Measurements from ENCODE around the gene CIAO3.
"Not testable (repeated sequence)": the region's sequence is repeated elsewhere in the genome, so short reads cannot be mapped to it uniquely, and the experiment has no call there.

CIAO3 gene

DNA sequence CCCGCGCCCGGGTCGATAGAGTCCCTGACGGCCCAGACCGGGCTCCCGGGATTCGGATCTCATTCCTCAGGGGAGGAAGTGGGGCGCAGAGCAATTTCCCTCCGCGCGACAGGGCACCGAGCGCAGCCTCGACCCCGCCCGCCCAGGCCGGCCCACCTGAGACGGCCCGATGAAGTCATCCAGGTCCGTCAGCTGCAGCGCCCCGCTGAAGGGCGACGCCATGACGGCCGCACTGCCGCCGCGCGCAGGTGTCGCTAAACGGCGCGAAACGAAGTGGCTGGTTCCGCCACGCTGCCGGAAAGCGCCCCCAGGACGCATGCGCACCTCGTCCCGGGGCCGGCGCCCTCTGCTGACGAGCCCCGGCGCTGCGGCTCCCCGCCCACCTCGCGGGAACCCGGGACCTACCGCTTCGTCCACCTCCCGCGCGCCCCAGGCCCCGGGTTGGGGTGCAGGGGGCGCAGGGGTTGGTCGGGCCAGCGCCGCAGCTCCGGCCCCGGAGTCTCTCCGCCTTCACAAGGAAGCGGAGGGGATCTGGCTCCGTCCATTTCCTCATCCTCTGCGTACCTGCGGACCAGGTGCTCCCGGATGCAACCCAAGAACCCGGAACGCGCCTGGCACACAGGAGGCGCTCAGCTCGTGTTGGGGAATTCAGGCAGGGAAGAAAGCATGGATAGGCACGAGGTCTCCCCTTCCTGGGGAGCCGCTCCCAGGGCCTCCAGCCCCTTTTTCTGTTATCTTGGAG is at the start of gene CIAO3:
Gene CIAO3 (minus strand): TSS at position 234 of the 742 bp plus-strand sequence. CDS start 12 bp downstream, at position 222.
- DNase-seq, result peak; percentile 93

DNA sequence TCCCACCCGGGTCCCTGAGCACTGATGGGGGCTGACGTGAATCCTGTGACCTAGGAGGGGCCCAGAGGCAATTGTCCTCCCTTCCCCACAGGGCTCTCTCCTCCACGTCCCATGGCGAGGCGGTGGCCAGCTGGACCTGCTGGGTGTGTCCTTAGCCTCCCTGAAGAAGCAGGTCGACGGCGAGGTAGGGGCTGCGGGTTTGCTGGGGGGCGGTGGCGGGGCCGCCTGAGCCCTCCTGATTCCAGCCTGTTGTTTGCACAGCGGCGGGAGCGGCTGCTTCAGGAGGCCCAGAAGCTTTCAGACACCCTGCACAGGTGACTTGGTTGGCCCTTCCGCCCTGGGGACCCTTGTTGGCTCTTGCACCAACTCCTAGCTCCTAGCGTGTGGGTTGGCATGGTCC is 49.3 kb upstream of the CIAO3 start:
- no peak for DNase-seq

DNA sequence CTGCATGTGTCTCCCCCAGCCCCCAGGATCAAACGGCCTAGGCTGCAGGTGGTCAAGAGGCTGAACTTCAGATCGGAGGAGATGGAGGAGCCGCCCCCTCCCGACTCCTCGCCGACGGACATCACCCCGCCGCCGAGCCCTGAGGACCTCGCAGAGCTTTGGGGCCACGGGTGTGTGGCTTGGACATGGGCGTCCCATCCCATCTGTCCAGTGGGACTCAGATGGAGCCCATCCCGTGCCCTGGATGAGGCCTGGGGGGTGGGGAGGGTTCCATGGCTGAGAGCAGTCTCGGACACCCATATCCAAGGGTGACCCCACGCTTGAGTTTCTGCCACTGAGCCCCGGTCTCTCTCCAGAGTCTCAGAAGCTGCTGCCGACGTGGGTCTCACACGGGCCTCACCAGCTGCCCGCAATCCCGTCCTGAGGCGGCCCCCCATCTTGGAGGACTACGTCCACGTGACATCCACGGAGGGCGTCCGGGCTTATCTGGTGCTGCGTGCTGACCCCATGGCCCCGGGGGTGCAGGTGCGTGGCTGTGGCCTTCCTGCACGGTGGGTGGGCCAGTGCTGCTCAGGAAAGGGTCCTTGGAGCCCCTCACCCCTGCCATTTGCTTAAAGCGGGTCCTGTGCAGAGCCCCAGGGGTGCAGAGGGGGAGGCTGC is 48.5 kb upstream of the CIAO3 start:
- no peak for DNase-seq

DNA sequence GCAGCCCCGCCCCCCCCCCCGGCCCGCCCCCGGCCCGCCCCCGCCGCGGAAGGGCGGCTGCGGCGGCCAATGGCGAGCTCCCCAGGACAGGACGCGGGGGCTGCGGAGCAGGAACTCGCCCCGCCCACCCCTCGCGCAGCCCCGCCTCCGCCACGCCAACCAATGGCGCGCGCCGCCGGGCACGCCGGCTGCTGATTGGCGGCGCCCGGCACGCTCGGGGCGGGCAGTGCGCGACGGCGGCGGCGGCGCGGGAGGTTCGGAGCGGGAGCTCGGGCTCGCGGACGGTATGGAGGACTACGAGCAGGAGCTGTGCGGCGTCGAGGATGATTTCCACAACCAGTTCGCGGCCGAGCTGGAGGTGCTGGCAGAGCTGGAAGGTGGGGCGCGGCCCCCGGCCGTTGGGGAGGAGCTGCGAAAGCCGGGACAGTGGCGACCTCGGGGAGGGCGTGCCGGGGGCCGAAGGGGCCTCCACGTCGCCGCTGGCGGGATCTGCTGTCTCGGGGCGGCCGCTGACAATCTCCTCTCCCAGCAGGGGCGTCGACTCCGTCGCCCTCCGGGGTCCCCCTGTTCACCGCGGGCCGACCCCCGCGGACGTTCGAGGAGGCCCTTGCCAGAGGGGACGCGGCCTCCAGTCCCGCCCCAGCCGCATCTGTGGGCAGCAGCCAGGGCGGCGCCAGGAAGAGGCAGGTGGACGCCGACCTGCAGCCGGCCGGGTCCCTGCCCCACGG is 47.8 kb upstream of the CIAO3 start, which contains the start of gene CHTF18:
Gene CHTF18 (plus strand): TSS at position 222 of the 728 bp plus-strand sequence. CDS start 65 bp downstream, at position 287.
- peak; percentile 96 for DNase-seq

DNA sequence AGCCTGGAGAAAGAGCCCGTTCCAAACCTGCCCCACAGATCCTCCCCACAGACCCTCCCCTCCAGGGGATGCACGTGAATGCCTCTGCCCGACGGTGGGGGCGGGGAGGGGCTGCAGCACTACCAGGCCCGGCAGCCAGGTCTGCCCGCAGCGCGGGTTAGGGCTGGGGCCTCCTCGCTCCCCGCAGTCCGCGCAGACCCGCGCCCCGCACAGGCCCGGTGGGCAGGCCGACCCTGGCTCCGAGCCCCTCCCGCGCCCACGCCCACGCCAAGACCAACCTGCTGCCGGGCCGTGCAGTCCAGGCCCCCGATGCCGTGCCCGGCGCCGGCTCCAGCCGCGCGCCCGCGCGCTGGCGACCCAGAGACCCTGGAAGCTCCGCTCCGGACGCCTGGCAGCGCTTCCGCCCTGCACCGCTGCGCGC is 47.2 kb upstream of the CIAO3 start, which contains the start of gene RPUSD1:
Gene RPUSD1 (minus strand): TSS at position 404 of the 421 bp plus-strand sequence. CDS start 644 bp downstream, outside the sequence.
- DNase-seq, result no peak

DNA sequence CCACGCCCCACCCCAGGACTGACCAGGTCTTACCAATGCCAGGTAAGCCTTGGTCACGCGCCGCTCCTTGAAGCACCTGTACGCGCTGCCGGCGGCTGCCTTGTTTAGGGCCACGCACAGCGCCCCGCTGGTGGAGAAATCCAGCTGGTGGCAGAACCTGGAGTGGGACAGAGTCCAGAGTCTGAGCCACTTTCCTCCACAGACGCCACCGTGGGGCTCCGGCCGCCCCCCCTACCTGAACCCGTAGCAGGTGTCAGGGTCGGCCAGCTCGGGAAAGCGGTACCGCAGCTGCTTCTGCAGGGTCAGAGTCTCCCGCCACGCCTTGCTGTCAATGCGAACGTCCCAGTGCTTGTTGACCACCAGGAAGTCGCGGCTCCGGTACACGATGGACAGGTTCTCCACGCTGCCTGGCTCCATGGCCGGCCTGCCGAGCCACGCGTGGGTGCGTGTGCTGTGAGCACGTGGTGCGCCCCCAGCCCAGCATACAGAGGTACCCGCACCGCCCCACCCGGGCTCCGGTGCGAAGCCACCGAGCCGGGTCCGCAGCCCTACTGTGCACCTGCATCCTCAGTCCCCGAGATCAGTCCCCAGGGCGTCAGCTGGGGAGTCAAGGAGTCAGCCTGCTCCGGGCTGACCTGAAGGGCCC is 46.6 kb upstream of the CIAO3 start:
- DNase-seq, result no peak

DNA sequence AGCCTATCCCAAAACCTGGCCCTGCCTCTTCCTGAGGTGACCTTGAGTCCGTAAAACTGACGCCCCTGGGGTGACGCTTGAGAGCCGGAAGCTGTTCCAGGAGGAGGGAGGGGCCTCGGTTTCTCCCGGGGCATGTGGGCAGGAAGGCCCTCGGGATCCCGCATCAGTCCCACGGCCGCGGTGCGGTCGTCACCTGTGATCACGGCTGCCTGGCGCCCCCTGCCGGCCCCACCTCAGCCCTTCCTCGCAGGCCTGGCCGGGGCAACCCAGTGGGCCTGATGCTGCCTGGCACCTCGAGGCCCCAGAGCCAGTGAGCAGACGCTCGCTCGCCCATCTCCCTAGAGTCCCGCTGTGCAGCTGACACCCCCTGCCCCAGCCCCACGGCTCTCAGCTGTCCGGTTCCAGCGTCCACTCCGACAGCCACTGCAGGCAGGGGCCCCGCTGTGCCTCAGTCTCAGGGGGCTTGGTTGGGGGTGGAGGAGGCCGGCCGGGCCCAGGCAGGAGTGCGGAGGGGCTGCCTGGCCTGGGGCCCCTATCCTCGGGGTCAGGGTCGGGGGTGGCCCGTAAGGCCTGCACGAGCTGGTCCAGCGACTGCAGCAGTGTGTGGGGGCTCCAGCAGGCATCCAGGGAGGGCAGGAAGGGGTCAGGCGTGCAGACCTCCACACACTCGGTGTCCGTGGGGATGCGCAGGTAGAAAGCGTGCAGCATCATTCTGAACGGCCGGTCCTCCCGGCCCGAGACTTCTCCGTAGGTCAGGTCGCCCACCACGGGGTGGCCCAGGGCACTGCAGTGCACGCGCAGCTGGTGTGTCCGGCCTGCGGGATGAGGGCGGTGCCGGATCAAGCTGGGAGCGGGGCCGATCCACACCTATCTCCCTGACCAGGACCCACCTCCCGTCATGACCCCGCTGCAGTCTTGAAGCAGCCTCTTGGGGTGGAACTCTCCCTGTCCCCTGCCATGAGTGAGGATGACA is 45.1 kb upstream of the CIAO3 start:
- peak; percentile 87 for DNase-seq

DNA sequence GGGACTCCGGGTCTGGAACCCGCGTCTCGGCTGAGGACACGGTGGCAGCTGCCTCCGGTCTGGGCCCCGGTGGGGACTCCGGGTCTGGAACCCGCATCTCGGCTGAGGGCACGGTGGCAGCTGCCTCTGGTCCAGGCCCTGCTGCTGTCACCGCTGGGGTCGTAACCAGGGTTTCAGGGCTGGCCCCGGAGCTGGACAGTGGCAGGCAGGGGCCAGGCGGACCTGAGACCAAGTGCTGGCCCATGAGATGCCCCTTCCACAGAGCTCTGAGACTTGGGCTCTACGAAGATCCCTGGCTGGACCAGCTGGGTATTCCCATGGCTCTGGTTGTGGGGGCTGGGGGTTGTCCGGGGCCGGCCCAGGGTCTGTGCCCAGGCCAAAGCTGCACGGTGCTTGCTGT is 43.6 kb upstream of the CIAO3 start:
- DNase-seq, result no peak

DNA sequence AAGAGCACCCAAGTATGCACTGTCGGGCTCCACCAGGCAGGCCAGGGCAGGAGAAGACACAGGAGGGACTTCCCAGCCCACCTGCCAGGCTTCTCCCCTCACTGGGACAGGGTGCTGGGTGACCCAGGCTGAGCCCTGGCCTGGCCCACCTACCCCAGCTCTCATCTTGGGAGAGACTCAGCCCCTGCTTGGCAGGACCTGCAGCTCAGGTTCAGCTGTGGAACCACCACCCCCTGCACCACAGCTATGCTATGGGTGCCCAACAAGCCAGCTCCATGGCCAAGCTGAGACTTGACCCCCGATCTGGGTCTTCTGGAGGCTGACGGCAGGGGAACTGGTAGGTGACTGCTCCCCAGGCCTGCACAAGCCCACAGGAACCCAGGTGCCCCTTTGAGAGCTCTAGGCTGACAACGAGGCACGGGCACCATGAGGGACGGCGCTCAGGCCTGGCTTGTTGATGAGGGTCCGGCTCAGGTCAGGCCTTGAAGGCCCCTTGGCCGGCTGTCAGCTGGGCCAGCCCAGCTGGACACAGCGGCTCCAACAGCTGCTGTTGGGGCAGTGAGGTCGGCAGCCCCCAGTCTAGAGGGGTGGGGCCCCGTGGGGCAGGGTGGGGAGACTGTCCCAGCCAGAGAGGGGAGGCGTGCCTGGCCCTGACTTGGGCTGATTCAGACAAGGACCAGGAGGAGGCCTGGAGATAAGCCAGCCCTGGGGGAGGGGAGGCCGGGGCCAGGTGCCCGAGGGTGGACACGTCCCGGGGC is 42.8 kb upstream of the CIAO3 start:
- no peak for DNase-seq

DNA sequence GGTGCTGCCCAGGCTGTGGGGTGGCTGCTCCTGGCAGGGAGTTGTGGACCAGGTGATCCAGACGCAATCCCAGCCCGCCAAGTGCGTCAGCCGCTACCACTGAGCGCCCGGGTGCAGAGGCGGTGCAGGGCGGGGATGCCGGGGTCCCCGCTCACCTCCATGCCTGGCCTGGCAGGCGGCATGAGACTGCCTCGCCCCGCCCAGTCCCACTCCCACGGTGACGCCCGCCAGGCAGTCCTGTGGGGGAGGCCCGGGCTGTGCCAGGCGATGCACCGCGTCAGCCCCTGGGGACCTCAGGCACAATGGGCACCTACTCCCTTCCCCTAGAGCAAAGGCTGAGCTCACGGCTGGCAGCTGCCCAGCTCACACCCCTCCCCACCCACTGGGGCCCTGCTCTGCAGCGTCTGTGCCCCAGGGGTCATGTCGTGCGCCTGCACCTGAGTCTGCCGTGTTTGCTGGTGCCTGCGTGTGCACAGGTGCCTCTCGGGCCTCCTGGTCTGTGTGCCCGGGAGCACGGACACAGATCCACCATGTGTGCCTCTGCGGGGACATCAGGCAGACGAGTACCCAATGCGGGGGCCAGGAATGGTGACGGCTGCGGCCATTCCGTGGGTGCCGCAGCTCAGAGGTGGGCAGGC is 42.1 kb upstream of the CIAO3 start:
- no peak for DNase-seq

DNA sequence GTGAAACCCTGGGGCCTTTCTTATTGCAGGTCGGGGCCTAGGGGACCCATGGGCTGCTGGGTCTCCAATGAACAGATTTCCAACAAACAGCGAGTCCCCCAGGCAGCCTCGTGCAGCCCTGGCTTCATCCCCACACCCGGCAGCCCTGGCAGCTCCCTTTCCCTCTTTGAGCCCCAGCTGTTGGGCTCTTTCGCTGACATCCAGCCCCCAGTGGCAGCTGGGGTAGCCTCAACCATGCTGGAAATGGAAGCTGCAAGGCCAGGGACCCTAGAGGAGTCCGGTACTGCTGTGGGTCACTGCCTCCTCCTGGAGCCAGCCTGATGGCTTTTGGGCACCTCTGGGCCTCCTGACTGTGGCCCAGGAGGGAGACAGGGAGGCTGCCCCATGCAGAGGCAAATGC is 41.5 kb upstream of the CIAO3 start:
- no peak for DNase-seq

DNA sequence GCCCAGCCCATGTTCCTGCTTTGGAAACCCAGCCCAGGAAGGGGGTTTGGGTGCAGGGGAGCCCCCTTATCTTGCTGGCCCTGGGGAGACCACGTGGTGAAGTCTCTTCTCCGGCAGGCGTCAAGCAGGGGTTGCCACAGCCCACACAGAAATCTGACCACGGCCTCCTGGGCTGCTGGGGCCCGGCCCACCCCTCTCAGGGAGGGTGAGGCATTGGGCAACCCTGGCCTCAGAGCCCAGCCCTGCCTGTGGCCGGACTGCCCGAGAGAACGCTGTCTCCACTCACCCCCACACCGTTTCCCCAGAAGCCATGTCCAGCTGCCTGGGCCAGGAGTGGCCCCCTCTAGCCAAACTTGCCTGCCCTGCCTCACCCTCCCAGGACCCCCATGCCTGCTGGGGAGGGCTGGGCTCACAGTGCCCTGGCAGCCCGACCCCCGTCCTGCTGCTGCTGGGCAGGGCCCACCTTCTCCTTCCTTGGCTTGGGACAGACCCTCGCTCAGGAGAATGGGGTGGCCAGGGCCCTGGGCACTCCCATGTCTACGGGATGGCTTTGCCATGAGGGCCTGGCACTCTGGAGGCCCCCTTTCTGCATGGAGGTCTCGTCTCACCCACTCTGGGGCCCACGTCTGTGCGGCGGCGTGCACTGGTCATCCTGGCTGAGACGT is 40.7 kb upstream of the CIAO3 start:
- DNase-seq, result no peak

DNA sequence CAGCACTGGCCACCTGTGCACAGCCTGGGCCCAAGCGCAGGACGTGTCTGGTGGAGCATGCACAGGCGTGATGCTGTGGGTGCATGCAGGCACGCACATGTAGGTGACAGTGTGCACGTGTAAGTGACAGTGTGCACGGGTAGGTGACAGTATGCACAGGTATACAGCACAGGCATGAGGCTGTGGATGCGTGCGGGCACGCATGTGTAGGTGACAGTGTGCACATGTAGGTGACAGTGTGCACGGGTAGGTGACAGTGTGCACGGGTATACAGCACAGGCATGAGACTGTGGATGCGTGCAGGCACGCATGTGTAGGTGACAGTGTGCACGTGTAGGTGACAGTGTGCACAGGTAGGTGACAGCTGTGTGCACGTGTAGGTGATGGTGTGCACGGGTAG is 39.5 kb upstream of the CIAO3 start:
- no peak for DNase-seq

DNA sequence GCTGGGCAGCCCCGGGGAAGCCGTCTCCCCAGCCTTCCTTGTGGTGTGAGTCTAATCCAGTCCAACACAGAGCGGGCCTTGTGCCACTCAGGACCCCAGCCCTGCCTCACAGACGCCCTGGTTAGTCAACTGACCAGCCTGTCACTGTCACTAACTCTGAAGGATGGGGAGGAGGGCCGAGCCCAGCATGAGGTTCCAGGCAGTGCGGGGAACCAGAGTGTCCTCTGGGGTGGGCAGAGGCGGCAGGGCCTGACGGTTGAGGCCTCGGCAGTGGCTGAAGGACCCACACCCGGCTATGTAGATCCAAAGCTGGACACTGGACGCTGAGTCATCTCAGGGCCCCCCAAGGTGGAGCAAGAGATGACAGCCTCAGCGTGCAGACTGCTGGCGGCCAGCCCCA is 38.8 kb upstream of the CIAO3 start:
- no peak for DNase-seq

DNA sequence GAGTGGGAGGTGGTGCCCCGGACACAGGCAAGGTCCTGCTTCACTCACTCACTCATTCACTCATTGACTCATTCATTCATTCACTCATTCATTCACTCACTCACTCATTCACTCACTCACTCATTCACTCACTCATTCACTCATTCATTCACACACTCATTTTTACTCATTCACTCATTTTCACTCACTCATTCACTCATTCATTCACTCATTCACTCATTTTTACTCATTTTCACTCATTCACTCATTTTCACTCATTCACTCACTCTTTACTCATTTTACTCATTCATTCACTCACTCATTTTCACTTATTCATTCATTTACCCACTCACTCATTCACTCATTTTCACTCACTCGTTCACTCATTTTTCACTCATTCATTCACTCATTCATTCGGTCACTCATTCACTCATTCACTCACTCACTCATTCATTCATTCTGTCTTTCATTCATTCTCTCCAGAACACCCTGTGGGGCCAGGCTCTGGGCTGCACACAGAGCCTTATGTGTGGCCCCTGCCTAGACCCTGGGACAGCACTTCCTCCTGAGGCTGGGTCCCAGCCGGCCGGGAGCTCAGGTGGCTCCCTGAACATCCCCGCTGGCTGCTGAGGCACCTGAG is 38.2 kb upstream of the CIAO3 start:
- no peak for DNase-seq

DNA sequence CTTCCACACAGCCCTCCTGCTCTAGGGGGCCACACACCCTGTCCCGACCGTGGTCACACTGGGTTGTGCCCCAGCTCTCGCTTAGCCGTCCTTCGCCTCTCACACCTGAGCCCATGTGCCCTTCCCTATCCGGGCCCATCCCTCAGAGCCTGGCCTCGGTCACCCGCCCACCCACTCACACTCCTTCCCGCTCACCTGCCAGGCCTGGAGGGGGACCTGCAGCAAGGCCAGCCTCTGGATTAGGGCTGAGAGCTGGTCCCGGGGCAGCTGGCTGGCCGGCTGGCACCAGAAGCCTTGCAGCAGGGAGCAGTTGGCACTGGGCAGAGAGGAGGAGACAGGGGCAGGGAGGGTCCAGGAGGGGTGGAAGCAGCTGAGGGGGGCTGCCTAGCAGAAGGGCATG is 37.6 kb upstream of the CIAO3 start:
- no peak for DNase-seq

DNA sequence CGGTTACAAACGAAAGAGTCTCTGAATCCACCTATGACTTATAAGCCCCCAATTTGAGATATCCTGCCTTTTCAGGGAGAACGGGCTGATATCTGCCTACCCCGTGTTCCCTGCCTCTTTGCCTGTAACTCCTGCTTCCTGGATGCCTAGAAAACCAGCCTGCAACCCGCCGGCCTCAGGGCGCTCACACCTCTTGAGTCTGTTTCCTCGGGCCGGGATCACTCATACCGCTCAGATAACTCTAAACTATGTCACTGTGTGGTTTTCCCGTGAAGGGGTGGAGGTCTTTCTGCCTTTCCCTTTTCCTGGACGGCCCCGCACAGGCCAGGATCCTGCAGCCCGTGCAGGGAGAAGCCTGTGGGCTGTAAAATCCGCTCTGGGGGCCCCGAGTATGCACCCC is 37.0 kb upstream of the CIAO3 start:
- peak; percentile 92 for DNase-seq

DNA sequence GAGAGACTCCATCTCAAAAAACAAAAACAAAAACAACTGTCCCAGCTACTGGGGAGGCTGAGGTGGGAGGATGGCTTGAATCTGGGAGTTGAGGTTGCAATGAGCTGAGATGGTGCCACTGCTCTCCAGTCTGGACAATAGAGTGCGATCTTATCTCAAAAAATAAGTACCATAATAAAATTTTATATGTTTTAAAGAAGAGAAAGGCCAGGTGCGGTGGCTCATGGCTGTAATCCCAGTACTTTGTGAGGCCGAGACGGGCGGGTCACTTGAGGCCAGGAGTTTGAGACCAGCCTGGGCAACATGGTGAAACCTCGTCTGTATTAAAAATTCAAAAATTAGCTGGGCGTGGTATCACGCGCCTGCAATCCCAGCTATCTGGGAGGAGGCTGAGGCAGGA is 36.0 kb upstream of the CIAO3 start:
- DNase-seq, result no peak

DNA sequence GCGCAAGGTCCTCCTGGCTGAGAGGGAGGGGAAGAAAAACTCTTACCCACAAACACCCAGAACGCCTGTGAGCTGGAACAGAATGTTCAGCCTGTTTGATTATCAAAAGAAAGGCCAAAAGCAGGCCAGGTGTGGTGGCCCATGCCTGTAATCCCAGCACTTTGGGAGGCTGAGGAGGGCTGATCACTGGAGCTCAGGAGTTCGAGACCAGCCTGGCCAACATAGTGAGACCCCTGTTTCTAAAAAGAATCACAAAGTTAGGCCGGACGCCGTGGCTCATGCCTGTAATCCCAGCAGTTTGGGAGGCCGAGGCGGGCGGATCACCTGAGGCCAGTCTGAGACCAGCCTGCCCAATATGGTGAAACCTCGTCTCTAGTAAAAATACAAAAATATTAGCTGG is 35.5 kb upstream of the CIAO3 start:
- not testable (repeated sequence) for DNase-seq
